Measurements from ENCODE around the gene EDAR.

EDAR gene

GRCh38 chr2:108967757-108968156, 21.3 kb downstream of the EDAR start:
- no peak overlapping the region for H3K4me3 ChIP-seq (ENCODE audit: low read depth, low read length)
- no peak for TF ChIP-seq CTCF (IDR thresholded peaks at IDR 0.05; ENCODE audit: low read depth, low read length)

GRCh38 chr2:108965540-108966289, 23.3 kb downstream of the EDAR start:
- no peak overlapping the region for H3K4me3 ChIP-seq (ENCODE audit: low read depth, low read length)
- no peak for TF ChIP-seq CTCF (IDR thresholded peaks at IDR 0.05; ENCODE audit: low read depth, low read length)

- H3K4me3 ChIP-seq (ENCODE audit: low read depth, low read length) = no peak overlapping the region
These were observed 26.0 kb downstream of the EDAR start for GRCh38 chr2:108963057-108963456.

GRCh38 chr2:108961796-108962195, 27.2 kb downstream of the EDAR start:
- H3K4me3 ChIP-seq (ENCODE audit: low read depth, low read length) = no peak overlapping the region
- no peak for TF ChIP-seq CTCF (IDR thresholded peaks at IDR 0.05; ENCODE audit: low read depth, low read length)

More at GRCh38 chr2:108963057-108963456, 26.0 kb downstream of the EDAR start:
- no peak for TF ChIP-seq CTCF (IDR thresholded peaks at IDR 0.05; ENCODE audit: low read depth, low read length)

GRCh38 chr2:108960006-108960405, 29.0 kb downstream of the EDAR start:
- H3K4me3 ChIP-seq (ENCODE audit: low read depth, low read length) = no peak overlapping the region
- peak; percentile 16; the same call in 1 of the 2 replicates for TF ChIP-seq CTCF (IDR thresholded peaks at IDR 0.05; ENCODE audit: low read depth, low read length)

GRCh38 chr2:108959401-108959800, 29.6 kb downstream of the EDAR start:
- TF ChIP-seq CTCF (IDR thresholded peaks at IDR 0.05; ENCODE audit: low read depth, low read length) = no peak
- H3K4me3 ChIP-seq (ENCODE audit: low read depth, low read length) = no peak overlapping the region

GRCh38 chr2:108958632-108959341, 30.2 kb downstream of the EDAR start:
- H3K4me3 ChIP-seq (ENCODE audit: low read depth, low read length) = no peak overlapping the region
- TF ChIP-seq CTCF (IDR thresholded peaks at IDR 0.05; ENCODE audit: low read depth, low read length) = no peak
